Vagina (tissue), 2 donors: Measurements from ENCODE around the gene UBAP2L. TPM values are rescaled to one million over a fixed set of nuclear protein-coding genes. Genes with fewer than 3 reads are reported as not detected.
"Not testable (repeated sequence)": the region's sequence is repeated elsewhere in the genome, so short reads cannot be mapped to it uniquely, and the experiment has no call there.

Experiments used
- DNase-seq, 2 donors: peaks; one replicate each; pipeline ENCODE4 v3.0.0-alpha.2; 2017; ENCODE audit errors: extremely low spot score in 2 of 2
- H3K27ac ChIP-seq: fragments of 200-600 bp; sonication (generic); one replicate; pipeline ENCODE4 v1.5.1; 2019
- H3K27me3 ChIP-seq: fragments of 200-600 bp; sonication (generic); one replicate; pipeline ENCODE4 v1.5.1; 2019
- H3K36me3 ChIP-seq, 2 donors: fragments of 200-600 bp; sonication (generic); one replicate each; pipeline ENCODE4 v1.5.1; 2017 to 2019
- H3K4me1 ChIP-seq: fragments of 200-600 bp; sonication (generic); one replicate; pipeline ENCODE4 v1.5.1; 2019
- H3K4me3 ChIP-seq, 2 donors: fragments of 200-600 bp; sonication (generic); 1 replicate in 1 of 2; 2 replicates in 1 of 2; pipeline ENCODE4 v1.5.1; 2016 to 2019
- H3K9me3 ChIP-seq: fragments of 200-600 bp; sonication (generic); one replicate; pipeline ENCODE4 v1.5.1; 2019
- CTCF ChIP-seq, 3 experiments: fragments of 450-650 bp in 2 of 3; fragments of 200-600 bp in 1 of 3; sonication (generic) in 1 of 3; IDR thresholded peaks; one replicate each; pipeline ENCODE4 v1.5.1; 2017 to 2019; ENCODE audit warnings: antibody characterized with exemption in 3 of 3, mild to moderate bottlenecking in 2 of 3, moderate library complexity in 2 of 3
- POLR2A ChIP-seq, 2 donors: fragments of 450-650 bp; IDR thresholded peaks; one replicate each; pipeline ENCODE4 v1.6.1; 2017; ENCODE audit warnings: antibody characterized with exemption in 2 of 2, mild to moderate bottlenecking in 2 of 2, moderate library complexity in 2 of 2
- POLR2AphosphoS5 ChIP-seq, 2 donors: sonication (generic); formaldehyde crosslinking; IDR thresholded peaks; one replicate each; pipeline ENCODE4 v1.9.0; 2017; ENCODE audit warnings: antibody characterized with exemption in 2 of 2, mild to moderate bottlenecking in 2 of 2, low read depth in 1 of 2; ENCODE audit not compliant: insufficient read depth in 1 of 2
- intact Hi-C: fragments of 100-400 bp; cut with DNase I; formaldehyde crosslinking; loops from one replicate; pipeline ENCODE4 v1.15.1; 2023
- total RNA-seq: library from RNA; depleted of rRNA; stranded (reverse); fragments of >200 nt; gene quantifications from one replicate; pipeline ENCODE4 v1.2.3, GENCODE V29; 2016

UBAP2L gene
- total RNA-seq, 1 donor from 2014 or later, result 75.9 TPM

GRCh38 chr1:154290921-154291320 is 70.2 kb downstream of the UBAP2L start:
- intact Hi-C loops, result no loop called here
- H3K36me3 ChIP-seq, result no peaks in the 10 kb centered on the region
- no peak overlapping the region for H3K27ac ChIP-seq
- H3K4me3 ChIP-seq, result no peak overlapping the region
- no peak for DNase-seq
- no peaks in the 10 kb centered on the region for H3K4me1 ChIP-seq
- H3K9me3 ChIP-seq, result peaks cover 14% of the 10 kb centered on the region
- no peaks in the 10 kb centered on the region for H3K27me3 ChIP-seq
- TF ChIP-seq CTCF (IDR thresholded peaks at IDR 0.05) (no peak), POLR2AphosphoS5 (IDR thresholded peaks at IDR 0.05; ENCODE audit: insufficient read depth in 1 of 2, low read depth in 1 of 2) (no peak), POLR2A (IDR thresholded peaks at IDR 0.05) (no peak)

- H3K9me3 ChIP-seq, result peaks cover 17% of the 10 kb centered on the region
- no peaks in the 10 kb centered on the region for H3K27me3 ChIP-seq
- H3K4me3 ChIP-seq, result no peak overlapping the region
- intact Hi-C loops, result no loop called here
- no peaks in the 10 kb centered on the region for H3K4me1 ChIP-seq
- H3K36me3 ChIP-seq, result no peaks in the 10 kb centered on the region
- no peak overlapping the region for H3K27ac ChIP-seq
- TF ChIP-seq CTCF (IDR thresholded peaks at IDR 0.05), result no peak
- TF ChIP-seq POLR2A (IDR thresholded peaks at IDR 0.05), result no peak
- no peak for TF ChIP-seq POLR2AphosphoS5 (IDR thresholded peaks at IDR 0.05; ENCODE audit: insufficient read depth in 1 of 2, low read depth in 1 of 2)
- no peak for DNase-seq
Measured at GRCh38 chr1:154295408-154296235, 74.9 kb downstream of the UBAP2L start.

GRCh38 chr1:154301582-154301981 is 80.8 kb downstream of the UBAP2L start:
- no peak for TF ChIP-seq POLR2A (IDR thresholded peaks at IDR 0.05)
- no peak for TF ChIP-seq CTCF (IDR thresholded peaks at IDR 0.05)
- no peak for TF ChIP-seq POLR2AphosphoS5 (IDR thresholded peaks at IDR 0.05; ENCODE audit: insufficient read depth in 1 of 2, low read depth in 1 of 2)
- H3K4me3 ChIP-seq, result no peak overlapping the region
- no peaks in the 10 kb centered on the region for H3K4me1 ChIP-seq
- intact Hi-C loops, result no loop called here
- no peak overlapping the region for H3K27ac ChIP-seq
- H3K36me3 ChIP-seq, result no peaks in the 10 kb centered on the region
- no peaks in the 10 kb centered on the region for H3K27me3 ChIP-seq
- no peaks in the 10 kb centered on the region for H3K9me3 ChIP-seq
- DNase-seq, result no peak

GRCh38 chr1:154304664-154305337 is 84.0 kb downstream of the UBAP2L start:
- Histone ChIP-seq H3K36me3 (no peaks in the 10 kb centered on the region), H3K9me3 (no peaks in the 10 kb centered on the region), H3K27ac (no peak overlapping the region), H3K4me3 (no peak overlapping the region), H3K4me1 (no peaks in the 10 kb centered on the region), H3K27me3 (no peaks in the 10 kb centered on the region)
- DNase-seq, result no peak
- TF ChIP-seq POLR2A (IDR thresholded peaks at IDR 0.05), result no peak
- no peak for TF ChIP-seq CTCF (IDR thresholded peaks at IDR 0.05)
- TF ChIP-seq POLR2AphosphoS5 (IDR thresholded peaks at IDR 0.05; ENCODE audit: insufficient read depth in 1 of 2, low read depth in 1 of 2), result no peak
- intact Hi-C loops, result no loop called here

GRCh38 chr1:154306151-154306550 is 85.4 kb downstream of the UBAP2L start:
- TF ChIP-seq CTCF (IDR thresholded peaks at IDR 0.05) (no peak), POLR2A (IDR thresholded peaks at IDR 0.05) (no peak), POLR2AphosphoS5 (IDR thresholded peaks at IDR 0.05; ENCODE audit: insufficient read depth in 1 of 2, low read depth in 1 of 2) (no peak)
- Histone ChIP-seq H3K36me3 (no peaks in the 10 kb centered on the region), H3K27me3 (no peaks in the 10 kb centered on the region), H3K27ac (no peak overlapping the region), H3K9me3 (no peaks in the 10 kb centered on the region), H3K4me1 (no peaks in the 10 kb centered on the region), H3K4me3 (no peak overlapping the region)
- DNase-seq, result no peak
- intact Hi-C loops, result no loop called here

GRCh38 chr1:154307670-154308270 is 87.0 kb downstream of the UBAP2L start:
- H3K27me3 ChIP-seq, H3K27ac ChIP-seq, DNase-seq, H3K4me1 ChIP-seq, H3K36me3 ChIP-seq, intact Hi-C loops, H3K4me3 ChIP-seq, H3K9me3 ChIP-seq: not testable (repeated sequence)

- intact Hi-C loops, H3K27ac ChIP-seq, DNase-seq: not testable (repeated sequence)
Measured at GRCh38 chr1:154309136-154309535, 88.4 kb downstream of the UBAP2L start.

More at GRCh38 chr1:154309136-154309535, 88.4 kb downstream of the UBAP2L start:
- H3K4me1 ChIP-seq, H3K4me3 ChIP-seq, H3K9me3 ChIP-seq, H3K36me3 ChIP-seq, H3K27me3 ChIP-seq: not testable (repeated sequence)
